ENCODE data around the gene TNNT1. TPM values are rescaled to one million over a fixed set of nuclear protein-coding genes. Genes with fewer than 3 reads are reported as not detected.
A peak's percentile ranks its signal among the peaks of the same experiment; 100 is the strongest.
"Not testable (repeated sequence)": the region's sequence is repeated elsewhere in the genome, so short reads cannot be mapped to it uniquely, and the experiment has no call there.

TNNT1 gene
- total RNA-seq, 1 experiment from 2014 or later: 116 TPM

DNA sequence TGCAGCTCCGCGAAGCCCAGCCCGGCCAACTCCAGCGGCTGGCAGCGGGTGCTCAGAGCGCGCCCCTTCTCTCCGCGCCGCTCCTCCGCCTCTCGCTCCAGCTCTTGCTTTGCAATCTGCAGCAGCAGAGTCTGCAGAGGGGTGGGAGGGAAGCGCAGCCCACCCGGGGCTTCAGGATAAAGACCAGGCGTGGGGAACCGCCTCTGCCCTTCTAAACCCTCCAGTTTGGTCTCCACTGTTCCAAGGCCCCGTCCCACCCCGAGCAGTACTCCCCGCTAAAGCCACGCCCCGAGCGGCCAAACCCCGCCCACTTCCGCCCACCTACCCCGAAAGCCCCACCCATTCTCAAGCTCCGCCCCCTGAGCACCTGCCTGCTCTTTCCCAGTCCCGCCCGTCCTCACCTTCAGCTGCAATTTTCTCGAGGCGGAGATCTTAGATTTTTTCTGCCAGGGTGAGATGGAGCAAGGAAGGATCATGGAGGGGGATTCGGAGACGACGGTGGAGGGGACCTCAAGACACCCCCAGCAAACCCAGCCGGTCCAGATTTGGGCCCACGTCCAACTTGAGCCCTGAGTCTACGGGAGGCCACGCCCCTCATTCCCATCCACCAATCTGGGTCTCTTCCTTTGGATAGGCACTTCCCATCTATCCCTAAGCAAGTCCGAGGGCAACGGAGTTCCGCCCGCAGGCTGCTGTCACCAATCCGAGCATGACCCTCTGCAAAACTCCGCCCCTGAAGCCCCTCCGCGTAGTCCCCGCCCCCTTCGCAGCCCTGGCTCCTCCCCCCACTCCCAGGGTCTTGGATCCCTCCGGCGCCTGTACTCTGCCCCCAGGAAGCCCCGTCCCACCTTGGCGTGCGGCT is 7.4 kb upstream of the TNNT1 start:
- ChIA-PET POLR2A (interaction anchor here (0.5 to 0.6 kb wide), 6 partner anchors 9 to 327 kb away, joined by 3 to 6 read pairs (median 3); no protein-coding TSS in a partner anchor), CTCF (interaction anchor here (0.6 to 1.3 kb wide), 7 partner anchors 10 to 1243 kb away, joined by 3 to 6 read pairs (median 5); no protein-coding TSS in a partner anchor)
- intact Hi-C loops (cut with micrococcal nuclease; ENCODE audit: unreplicated experiment): no loop called here
- Histone ChIP-seq H3K4me1 (ENCODE audit: control insufficient read depth, insufficient read depth, low read length) (peaks cover 8% of the 10 kb centered on the region; the same call in 1 of the 2 replicates), H3K27ac (ENCODE audit: low read length) (peak overlapping the region; percentile 62), H3K27me3 (ENCODE audit: control insufficient read depth, insufficient read depth, low read length) (no peaks in the 10 kb centered on the region), H3K9me3 (ENCODE audit: control insufficient read depth, insufficient read depth, low read depth, low read length) (no peaks in the 10 kb centered on the region), H3K36me3 (ENCODE audit: control insufficient read depth, insufficient read depth, low read length) (no peaks in the 10 kb centered on the region), H3K4me3 (ENCODE audit: low read depth in 2 of 2, low read length in 2 of 2) (peak overlapping the region; percentile 55 to 71)
- in situ Hi-C loops (cut with HindIII; ENCODE audit: low pct_unique_long_range_greater_than_20kb, low sequenced_read_pairs): no loop called here
- DNase-seq (ENCODE audit: low read depth, low spot score) (peak; percentile 54), ATAC-seq (peak; percentile 85)
- BruUV-seq (replicated peaks): no TSS peak
- no peak for TF ChIP-seq CTCF (IDR thresholded peaks at IDR 0.05)

GRCh38 chr19:55155784-55156183 is 6.8 kb upstream of the TNNT1 start:
- H3K4me1 ChIP-seq (ENCODE audit: control insufficient read depth, insufficient read depth, low read length); intact Hi-C loops (cut with micrococcal nuclease; ENCODE audit: unreplicated experiment); in situ Hi-C loops (cut with HindIII; ENCODE audit: low pct_unique_long_range_greater_than_20kb, low sequenced_read_pairs); DNase-seq (ENCODE audit: low read depth, low spot score); ATAC-seq; BruUV-seq (replicated peaks); H3K36me3 ChIP-seq (ENCODE audit: control insufficient read depth, insufficient read depth, low read length); H3K27me3 ChIP-seq (ENCODE audit: control insufficient read depth, insufficient read depth, low read length); H3K9me3 ChIP-seq (ENCODE audit: control insufficient read depth, insufficient read depth, low read depth, low read length): not testable (repeated sequence)
- Histone ChIP-seq H3K4me3 (ENCODE audit: low read depth in 2 of 2, low read length in 2 of 2) (peak overlapping the region; percentile 55 to 71), H3K27ac (ENCODE audit: low read length) (peak overlapping the region; percentile 62)
- CTCF ChIA-PET: interaction anchor here (0.6 to 1.3 kb wide), 4 partner anchors 10 to 1242 kb away, joined by 3 to 5 read pairs (median 4); no protein-coding TSS in a partner anchor
- POLR2A ChIA-PET: interaction anchor here (0.6 kb wide), 2 partner anchors 12 to 183 kb away, joined by 3 to 4 read pairs; no protein-coding TSS in a partner anchor

- ChIA-PET CTCF (no interaction called here), POLR2A (no interaction called here)
- Histone ChIP-seq H3K27me3 (ENCODE audit: control insufficient read depth, insufficient read depth, low read length) (no peaks in the 10 kb centered on the region), H3K9me3 (ENCODE audit: control insufficient read depth, insufficient read depth, low read depth, low read length) (no peaks in the 10 kb centered on the region), H3K36me3 (ENCODE audit: control insufficient read depth, insufficient read depth, low read length) (no peaks in the 10 kb centered on the region), H3K27ac (ENCODE audit: low read length) (no peak overlapping the region), H3K4me1 (ENCODE audit: control insufficient read depth, insufficient read depth, low read length) (peaks cover 8% of the 10 kb centered on the region; the same call in 1 of the 2 replicates), H3K4me3 (ENCODE audit: low read depth in 2 of 2, low read length in 2 of 2) (no peak overlapping the region)
- no peak for TF ChIP-seq SIN3A (IDR thresholded peaks at IDR 0.05; ENCODE audit: borderline replicate concordance, insufficient read depth, low read depth, low read length)
- no peak for TF ChIP-seq CTCF (IDR thresholded peaks at IDR 0.05)
- no peak for TF ChIP-seq REST (IDR thresholded peaks at IDR 0.05; ENCODE audit: insufficient read depth in 1 of 2, low read depth in 2 of 2, low read length in 1 of 2)
- no peak for TF ChIP-seq POLR2AphosphoS5 (IDR thresholded peaks at IDR 0.05; ENCODE audit: low read depth, low read length)
- TF ChIP-seq TCF7L2 (IDR thresholded peaks at IDR 0.05; ENCODE audit: low read depth, low read length): no peak
- DNase-seq (ENCODE audit: low read depth, low spot score) (no peak), ATAC-seq (no peak)
- no TSS peak for BruUV-seq (replicated peaks)
- intact Hi-C loops (cut with micrococcal nuclease; ENCODE audit: unreplicated experiment): no loop called here
- in situ Hi-C loops (cut with HindIII; ENCODE audit: low pct_unique_long_range_greater_than_20kb, low sequenced_read_pairs): no loop called here
Measured at GRCh38 chr19:55153652-55154264, 4.8 kb upstream of the TNNT1 start.
